Caco-2 (cell line): Measurements from ENCODE around the gene MYH14. TPM values are rescaled to one million over a fixed set of nuclear protein-coding genes. Genes with fewer than 3 reads are reported as not detected.

Source experiments
- BruUV-seq: library from RNA; stranded (reverse); fragments of 400-500 nt; replicated peaks from 2 replicates; lab custom pipeline; 2021; lab: Mats Ljungman, UMichigan
- CTCF ChIA-PET: fragments of 300-600 bp; sonication (Branson Sonifier 250); formaldehyde crosslinking; loops from one replicate; lab custom pipeline; 2022; ENCODE audit warnings: antibody characterized with exemption; lab: Charles Lee
- POLR2A ChIA-PET: fragments of 300-600 bp; sonication (Branson Sonifier 250); formaldehyde crosslinking; loops from one replicate; lab custom pipeline; 2022; ENCODE audit warnings: antibody characterized with exemption; lab: Charles Lee
- DNase-seq, 2 experiments: peaks; one replicate each; pipeline versions ENCODE4 v3.0.0 to v3.0.0-alpha.2; 2020 to 2022
- H3K27me3 ChIP-seq: replicated peaks from 2 replicates; pipeline ENCODE4 v1.6.0; 2011; ENCODE audit warnings: low read length; ENCODE audit not compliant: control insufficient read depth, insufficient read depth
- H3K36me3 ChIP-seq: 2 replicates; pipeline ENCODE4 v1.5.1; 2011; ENCODE audit warnings: low read length; ENCODE audit not compliant: control insufficient read depth, insufficient read depth
- H3K4me1 ChIP-seq: fragments of 250-450 bp; sonication (Bioruptor Pico); 2 replicates; pipeline ENCODE4 v1.5.1; 2020; ENCODE audit warnings: mild to moderate bottlenecking
- H3K4me3 ChIP-seq: 2 replicates; pipeline ENCODE4 v1.5.1; 2011; ENCODE audit warnings: low read depth, mild to moderate bottlenecking, control low read depth, low read length
- H3K9me3 ChIP-seq: fragments of 250-450 bp; sonication (Bioruptor Pico); 2 replicates; pipeline ENCODE4 v1.5.1; 2020; ENCODE audit warnings: mild to moderate bottlenecking, moderate library complexity
- H3K27ac Mint-ChIP-seq: one replicate; pipeline ENCODE4 v1.8.0; 2022; ENCODE audit warnings: mixed read lengths; ENCODE audit not compliant: unreplicated experiment
- H3K27me3 Mint-ChIP-seq: one replicate; pipeline ENCODE4 v1.8.0; 2022; ENCODE audit warnings: mixed read lengths; ENCODE audit not compliant: insufficient read depth, unreplicated experiment
- H3K36me3 Mint-ChIP-seq: one replicate; pipeline ENCODE4 v1.8.0; 2022; ENCODE audit warnings: mild to moderate bottlenecking, mixed read lengths; ENCODE audit not compliant: insufficient read depth, unreplicated experiment
- H3K4me1 Mint-ChIP-seq: one replicate; pipeline ENCODE4 v1.8.0; 2022; ENCODE audit warnings: low read depth, mixed read lengths; ENCODE audit not compliant: unreplicated experiment
- H3K4me3 Mint-ChIP-seq: one replicate; pipeline ENCODE4 v1.8.0; 2022; ENCODE audit warnings: mild to moderate bottlenecking, moderate library complexity, mixed read lengths; ENCODE audit not compliant: unreplicated experiment
- H3K9me3 Mint-ChIP-seq: one replicate; pipeline ENCODE4 v1.8.0; 2022; ENCODE audit warnings: mixed read lengths; ENCODE audit not compliant: unreplicated experiment
- intact Hi-C: fragments of 100-400 bp; cut with micrococcal nuclease; formaldehyde crosslinking; loops from one replicate; pipeline ENCODE4 v1.10.0; 2022; ENCODE audit not compliant: unreplicated experiment
- total RNA-seq: library from RNA; stranded (reverse); gene quantifications from 2 replicates; pipeline ENCODE4 v1.2.3, GENCODE V29; 2022
- TF ChIP-seq, protein P1 (sequence below), 2 experiments: fragments of 200-600 bp in 1 of 2; IDR thresholded peaks; 1 replicate in 1 of 2; 2 replicates in 1 of 2; pipeline versions ENCODE4 v1.5.1 to v1.8.0; 2011 to 2022; ENCODE audit warnings: antibody characterized with exemption in 1 of 2, control low read depth in 1 of 2, inconsistent platforms in 1 of 2, low read depth in 1 of 2, low read length in 1 of 2, mild to moderate bottlenecking in 1 of 2, moderate library complexity in 1 of 2; ENCODE audit not compliant: insufficient read depth in 1 of 2, severe bottlenecking in 1 of 2, unreplicated experiment in 1 of 2

Gene MYH14
- total RNA-seq, 1 experiment from 2014 or later: 89.8 TPM

GRCh38 chr19:50323782-50324133, 120.3 kb downstream of the MYH14 start:
- intact Hi-C loops: no loop called here
- Mint-ChIP-seq H3K27me3 (peaks cover 13% of the 10 kb centered on the region), H3K4me3 (no peak overlapping the region), H3K36me3 (peaks cover 48% of the 10 kb centered on the region), H3K9me3 (no peaks in the 10 kb centered on the region), H3K27ac (no peak overlapping the region), H3K4me1 (peaks cover 17% of the 10 kb centered on the region)
- TF ChIP-seq, protein P1, sequence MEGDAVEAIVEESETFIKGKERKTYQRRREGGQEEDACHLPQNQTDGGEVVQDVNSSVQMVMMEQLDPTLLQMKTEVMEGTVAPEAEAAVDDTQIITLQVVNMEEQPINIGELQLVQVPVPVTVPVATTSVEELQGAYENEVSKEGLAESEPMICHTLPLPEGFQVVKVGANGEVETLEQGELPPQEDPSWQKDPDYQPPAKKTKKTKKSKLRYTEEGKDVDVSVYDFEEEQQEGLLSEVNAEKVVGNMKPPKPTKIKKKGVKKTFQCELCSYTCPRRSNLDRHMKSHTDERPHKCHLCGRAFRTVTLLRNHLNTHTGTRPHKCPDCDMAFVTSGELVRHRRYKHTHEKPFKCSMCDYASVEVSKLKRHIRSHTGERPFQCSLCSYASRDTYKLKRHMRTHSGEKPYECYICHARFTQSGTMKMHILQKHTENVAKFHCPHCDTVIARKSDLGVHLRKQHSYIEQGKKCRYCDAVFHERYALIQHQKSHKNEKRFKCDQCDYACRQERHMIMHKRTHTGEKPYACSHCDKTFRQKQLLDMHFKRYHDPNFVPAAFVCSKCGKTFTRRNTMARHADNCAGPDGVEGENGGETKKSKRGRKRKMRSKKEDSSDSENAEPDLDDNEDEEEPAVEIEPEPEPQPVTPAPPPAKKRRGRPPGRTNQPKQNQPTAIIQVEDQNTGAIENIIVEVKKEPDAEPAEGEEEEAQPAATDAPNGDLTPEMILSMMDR (IDR thresholded peaks at IDR 0.05; ENCODE audit: insufficient read depth in 1 of 2, low read depth in 1 of 2, low read length in 1 of 2, severe bottlenecking in 1 of 2, unreplicated experiment in 1 of 2): no peak
- CTCF ChIA-PET: no interaction called here
- POLR2A ChIA-PET: no interaction called here
- no peaks in the 10 kb centered on the region for H3K9me3 ChIP-seq
- no peaks in the 10 kb centered on the region for H3K36me3 ChIP-seq
- no peak overlapping the region for H3K4me3 ChIP-seq
- no TSS peak for BruUV-seq
- peaks cover 16% of the 10 kb centered on the region for H3K4me1 ChIP-seq
- no peak for DNase-seq
- H3K27me3 ChIP-seq: no peaks in the 10 kb centered on the region

- ChIA-PET POLR2A (interaction anchor here (0.5 kb wide), 1 partner anchor 88 kb away, joined by 3 read pairs; no protein-coding TSS in a partner anchor), CTCF (no interaction called here)
- Mint-ChIP-seq H3K4me3 (peak overlapping the region; percentile 7), H3K4me1 (peaks cover 19% of the 10 kb centered on the region), H3K9me3 (peaks cover 3% of the 10 kb centered on the region), H3K27me3 (peaks cover 11% of the 10 kb centered on the region), H3K27ac (no peak overlapping the region), H3K36me3 (peaks cover 52% of the 10 kb centered on the region)
- TF ChIP-seq, protein P1 (IDR thresholded peaks at IDR 0.05; ENCODE audit: insufficient read depth in 1 of 2, low read depth in 1 of 2, low read length in 1 of 2, severe bottlenecking in 1 of 2, unreplicated experiment in 1 of 2): no peak
- H3K36me3 ChIP-seq: no peaks in the 10 kb centered on the region
- no peaks in the 10 kb centered on the region for H3K27me3 ChIP-seq
- no peaks in the 10 kb centered on the region for H3K9me3 ChIP-seq
- no peak overlapping the region for H3K4me3 ChIP-seq
- BruUV-seq: no TSS peak
- H3K4me1 ChIP-seq: peaks cover 17% of the 10 kb centered on the region
- intact Hi-C loops: no loop called here
- DNase-seq: no peak
Observed at GRCh38 chr19:50324331-50324730, 120.9 kb downstream of the MYH14 start.

GRCh38 chr19:50325310-50326100, 122.1 kb downstream of the MYH14 start:
- peaks cover 10% of the 10 kb centered on the region for H3K27me3 Mint-ChIP-seq
- Histone ChIP-seq H3K4me3 (peak overlapping the region; percentile 12), H3K36me3 (no peaks in the 10 kb centered on the region), H3K9me3 (no peaks in the 10 kb centered on the region), H3K27me3 (no peaks in the 10 kb centered on the region), H3K4me1 (peaks cover 29% of the 10 kb centered on the region)
- no TSS peak for BruUV-seq
- H3K4me1 Mint-ChIP-seq: peaks cover 31% of the 10 kb centered on the region
- H3K4me3 Mint-ChIP-seq: peak overlapping the region; percentile 50
- peaks cover 60% of the 10 kb centered on the region for H3K36me3 Mint-ChIP-seq
- no peak overlapping the region for H3K27ac Mint-ChIP-seq
- POLR2A ChIA-PET: no interaction called here
- DNase-seq: peak; percentile 89 to 94
- intact Hi-C loops: no loop called here
- H3K9me3 Mint-ChIP-seq: peaks cover 15% of the 10 kb centered on the region
- TF ChIP-seq, protein P1 (IDR thresholded peaks at IDR 0.05; ENCODE audit: insufficient read depth in 1 of 2, low read depth in 1 of 2, low read length in 1 of 2, severe bottlenecking in 1 of 2, unreplicated experiment in 1 of 2): no peak
- CTCF ChIA-PET: interaction anchor here (0.7 to 1.0 kb wide), 5 partner anchors 10 to 328 kb away, joined by 5 to 7 read pairs (median 6); no protein-coding TSS in a partner anchor
